ENCODE data around the gene HBEGF.

Gene HBEGF

DNA sequence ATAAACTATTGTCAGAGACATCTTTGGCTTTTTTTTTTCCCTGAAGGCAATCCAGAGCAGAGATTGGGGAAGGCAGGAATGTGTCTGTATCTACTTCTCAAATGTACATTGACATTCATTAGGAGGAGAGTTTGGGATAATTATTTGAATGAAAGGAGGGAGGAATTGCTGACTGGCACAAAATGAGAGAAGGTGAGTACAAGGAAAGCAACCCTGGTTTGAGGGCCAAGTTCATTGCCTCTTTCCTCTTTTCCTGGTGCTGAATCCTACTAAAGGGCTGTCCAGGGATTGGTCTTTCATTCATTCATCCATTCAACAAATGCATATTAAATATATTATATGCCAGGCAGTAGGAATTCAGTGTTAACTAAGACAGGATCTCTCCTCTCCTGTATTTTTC is 36.5 kb upstream of the HBEGF start:
- Histone ChIP-seq H3F3A (ENCODE audit: insufficient read depth, low read length) (no peaks in the 10 kb centered on the region), H3K4me3 (ENCODE audit: low read length) (no peak overlapping the region), H3K36me3 (replicated peaks; ENCODE audit: insufficient read depth, low read length) (no peaks in the 10 kb centered on the region), H3K9me2 (replicated peaks; ENCODE audit: insufficient read depth, low read length) (no peaks in the 10 kb centered on the region), H2AFZ (ENCODE audit: low read length) (no peak overlapping the region), H4K20me1 (ENCODE audit: insufficient read depth, low read length) (no peaks in the 10 kb centered on the region), H3K79me2 (ENCODE audit: low read length) (no peaks in the 10 kb centered on the region), H3K9me3 (replicated peaks; ENCODE audit: insufficient read depth, low read length) (no peaks in the 10 kb centered on the region), H3K27me3 (replicated peaks; ENCODE audit: insufficient read depth, low read length) (no peaks in the 10 kb centered on the region), H3K27ac (ENCODE audit: low read length) (no peak overlapping the region), H3K4me1 (ENCODE audit: low read length) (no peaks in the 10 kb centered on the region), H3K4me2 (ENCODE audit: low read depth, low read length) (no peak overlapping the region), H3K9ac (ENCODE audit: low read length) (no peak overlapping the region)
- DNase-seq, result no peak
- TF ChIP-seq EZH2phosphoT487 (IDR thresholded peaks at IDR 0.05; ENCODE audit: low read length), result no peak
- no peak for TF ChIP-seq EZH2 (optimal IDR thresholded peaks at IDR 0.05; ENCODE audit: low read depth, low read length)
- TF ChIP-seq, protein P1, sequence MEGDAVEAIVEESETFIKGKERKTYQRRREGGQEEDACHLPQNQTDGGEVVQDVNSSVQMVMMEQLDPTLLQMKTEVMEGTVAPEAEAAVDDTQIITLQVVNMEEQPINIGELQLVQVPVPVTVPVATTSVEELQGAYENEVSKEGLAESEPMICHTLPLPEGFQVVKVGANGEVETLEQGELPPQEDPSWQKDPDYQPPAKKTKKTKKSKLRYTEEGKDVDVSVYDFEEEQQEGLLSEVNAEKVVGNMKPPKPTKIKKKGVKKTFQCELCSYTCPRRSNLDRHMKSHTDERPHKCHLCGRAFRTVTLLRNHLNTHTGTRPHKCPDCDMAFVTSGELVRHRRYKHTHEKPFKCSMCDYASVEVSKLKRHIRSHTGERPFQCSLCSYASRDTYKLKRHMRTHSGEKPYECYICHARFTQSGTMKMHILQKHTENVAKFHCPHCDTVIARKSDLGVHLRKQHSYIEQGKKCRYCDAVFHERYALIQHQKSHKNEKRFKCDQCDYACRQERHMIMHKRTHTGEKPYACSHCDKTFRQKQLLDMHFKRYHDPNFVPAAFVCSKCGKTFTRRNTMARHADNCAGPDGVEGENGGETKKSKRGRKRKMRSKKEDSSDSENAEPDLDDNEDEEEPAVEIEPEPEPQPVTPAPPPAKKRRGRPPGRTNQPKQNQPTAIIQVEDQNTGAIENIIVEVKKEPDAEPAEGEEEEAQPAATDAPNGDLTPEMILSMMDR (IDR thresholded peaks at IDR 0.05; ENCODE audit: low read length), result no peak

DNA sequence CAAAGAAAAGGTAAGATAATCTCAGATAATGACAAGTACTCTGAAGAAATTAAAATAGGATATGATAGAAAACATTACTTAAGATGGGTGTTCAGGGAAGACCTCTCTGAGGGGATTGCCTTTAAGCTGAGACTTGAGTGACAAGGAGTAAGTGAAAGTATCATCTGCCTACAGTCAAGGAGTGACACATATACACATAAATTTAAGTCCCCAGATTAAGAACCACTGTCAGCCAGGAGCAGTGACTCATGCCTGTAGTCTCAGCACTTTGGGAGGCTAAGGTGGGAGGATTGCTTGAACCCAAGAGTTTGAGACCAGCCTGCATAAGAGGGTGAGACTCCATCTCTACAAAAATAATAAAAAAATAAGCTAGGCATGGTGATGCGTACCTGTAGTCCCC is 35.6 kb upstream of the HBEGF start:
- H3K79me2 ChIP-seq (ENCODE audit: low read length), result no peaks in the 10 kb centered on the region
- DNase-seq, result no peak

DNA sequence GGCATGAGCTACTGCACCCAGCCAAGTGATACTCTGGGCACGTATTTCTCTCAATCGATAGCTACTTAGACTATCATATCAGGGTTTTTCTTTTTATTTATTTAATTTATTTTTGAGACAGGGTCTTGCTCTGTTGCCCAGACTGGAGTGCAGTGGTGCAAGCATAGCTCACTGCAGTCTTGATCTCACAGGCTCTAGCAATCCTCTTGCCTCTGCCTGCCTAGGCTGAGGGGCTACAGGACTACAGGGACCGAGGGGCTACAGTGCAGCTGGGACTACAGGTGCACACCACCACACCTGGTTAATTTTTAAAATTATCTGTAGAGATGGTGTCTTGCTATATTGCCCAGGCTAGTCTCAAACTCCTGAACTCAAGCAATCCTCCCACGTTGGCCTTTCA is 34.9 kb upstream of the HBEGF start:
- H3K36me3 ChIP-seq (replicated peaks; ENCODE audit: insufficient read depth, low read length), result no peaks in the 10 kb centered on the region
- TF ChIP-seq, protein P1 (IDR thresholded peaks at IDR 0.05; ENCODE audit: low read length), result no peak
- TF ChIP-seq EZH2phosphoT487 (IDR thresholded peaks at IDR 0.05; ENCODE audit: low read length), result no peak
- TF ChIP-seq EZH2 (optimal IDR thresholded peaks at IDR 0.05; ENCODE audit: low read depth, low read length), result no peak
- H3K4me1 ChIP-seq (ENCODE audit: low read length), result no peaks in the 10 kb centered on the region

More for the DNA sequence above, 35.6 kb upstream of the HBEGF start:
- Histone ChIP-seq H2AFZ (ENCODE audit: low read length) (no peak overlapping the region), H3K4me3 (ENCODE audit: low read length) (no peak overlapping the region), H3K4me2 (ENCODE audit: low read depth, low read length) (no peak overlapping the region), H3K9me3 (replicated peaks; ENCODE audit: insufficient read depth, low read length) (no peaks in the 10 kb centered on the region), H4K20me1 (ENCODE audit: insufficient read depth, low read length) (no peaks in the 10 kb centered on the region), H3K9ac (ENCODE audit: low read length) (no peak overlapping the region), H3K9me2 (replicated peaks; ENCODE audit: insufficient read depth, low read length) (no peaks in the 10 kb centered on the region), H3F3A (ENCODE audit: insufficient read depth, low read length) (no peaks in the 10 kb centered on the region), H3K27ac (ENCODE audit: low read length) (no peak overlapping the region), H3K27me3 (replicated peaks; ENCODE audit: insufficient read depth, low read length) (no peaks in the 10 kb centered on the region), H3K36me3 (replicated peaks; ENCODE audit: insufficient read depth, low read length) (no peaks in the 10 kb centered on the region), H3K4me1 (ENCODE audit: low read length) (no peaks in the 10 kb centered on the region)
- TF ChIP-seq EZH2phosphoT487 (IDR thresholded peaks at IDR 0.05; ENCODE audit: low read length), result no peak

DNA sequence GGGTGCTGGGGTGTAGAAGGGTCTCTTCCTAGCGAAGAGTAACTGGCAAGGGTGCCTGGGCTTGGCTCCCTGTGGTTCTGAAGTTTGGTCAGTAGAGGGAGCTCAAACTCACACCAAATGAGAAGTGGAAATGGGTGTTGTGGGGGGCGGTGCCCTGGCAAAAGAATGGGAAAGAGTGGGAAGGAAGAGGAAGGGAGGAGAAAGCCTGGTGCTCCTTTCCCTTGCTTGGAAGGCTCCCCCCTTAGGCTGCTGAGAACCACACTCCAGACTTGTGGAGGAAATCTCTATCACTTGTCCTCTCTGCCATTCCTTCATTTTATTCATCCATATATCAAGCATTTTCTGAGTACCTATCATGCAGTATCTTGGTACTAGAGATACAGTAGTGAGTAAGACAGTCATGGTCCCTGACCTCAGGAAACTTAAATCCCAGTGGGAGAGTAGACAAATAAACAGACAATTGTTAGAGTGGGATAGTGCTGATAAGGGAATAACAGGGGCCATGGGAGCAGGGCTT is 26.6 kb upstream of the HBEGF start:
- Histone ChIP-seq H3K79me2 (ENCODE audit: low read length) (no peaks in the 10 kb centered on the region), H3K27me3 (replicated peaks; ENCODE audit: insufficient read depth, low read length) (no peaks in the 10 kb centered on the region), H3K9me2 (replicated peaks; ENCODE audit: insufficient read depth, low read length) (no peaks in the 10 kb centered on the region), H3K9ac (ENCODE audit: low read length) (no peak overlapping the region), H3K4me1 (ENCODE audit: low read length) (no peaks in the 10 kb centered on the region), H3K4me2 (ENCODE audit: low read depth, low read length) (no peak overlapping the region), H3K9me3 (replicated peaks; ENCODE audit: insufficient read depth, low read length) (no peaks in the 10 kb centered on the region), H4K20me1 (ENCODE audit: insufficient read depth, low read length) (no peaks in the 10 kb centered on the region), H3K36me3 (replicated peaks; ENCODE audit: insufficient read depth, low read length) (no peaks in the 10 kb centered on the region), H3K27ac (ENCODE audit: low read length) (no peak overlapping the region), H3K4me3 (ENCODE audit: low read length) (no peak overlapping the region), H3F3A (ENCODE audit: insufficient read depth, low read length) (peaks cover 5% of the 10 kb centered on the region; the same call in 1 of the 2 replicates), H2AFZ (ENCODE audit: low read length) (no peak overlapping the region)
- TF ChIP-seq EZH2phosphoT487 (IDR thresholded peaks at IDR 0.05; ENCODE audit: low read length), result no peak
- TF ChIP-seq, protein P1 (IDR thresholded peaks at IDR 0.05; ENCODE audit: low read length), result peak; percentile 80
- peak; percentile 48 for DNase-seq

More for the DNA sequence above, 34.9 kb upstream of the HBEGF start:
- Histone ChIP-seq H3K79me2 (ENCODE audit: low read length) (no peaks in the 10 kb centered on the region), H3K9me2 (replicated peaks; ENCODE audit: insufficient read depth, low read length) (no peaks in the 10 kb centered on the region), H3F3A (ENCODE audit: insufficient read depth, low read length) (no peaks in the 10 kb centered on the region), H4K20me1 (ENCODE audit: insufficient read depth, low read length) (no peaks in the 10 kb centered on the region), H2AFZ (ENCODE audit: low read length) (no peak overlapping the region), H3K9me3 (replicated peaks; ENCODE audit: insufficient read depth, low read length) (no peaks in the 10 kb centered on the region), H3K9ac (ENCODE audit: low read length) (no peak overlapping the region), H3K4me2 (ENCODE audit: low read depth, low read length) (no peak overlapping the region), H3K4me3 (ENCODE audit: low read length) (no peak overlapping the region), H3K27ac (ENCODE audit: low read length) (no peak overlapping the region), H3K27me3 (replicated peaks; ENCODE audit: insufficient read depth, low read length) (no peaks in the 10 kb centered on the region)
- DNase-seq, result no peak

Data from MM.1S (cell line).